HG03469 (cell line): ENCODE results near the gene CRTAC1.

Experiments used
- ATAC-seq: cut with Tn5 transposase; IDR thresholded peaks from one replicate; pipeline ENCODE4 v1.9.1; 2021; ENCODE audit warnings: mild to moderate bottlenecking, moderate library complexity, moderate number of reproducible peaks; ENCODE audit not compliant: unreplicated experiment

Gene CRTAC1

GRCh38 chr10:98030991-98031431, 590 bp upstream of the CRTAC1 start:
- ATAC-seq: no peak

- no peak for ATAC-seq
Observed at GRCh38 chr10:98029149-98030092, 1.0 kb downstream of the CRTAC1 start.

- ATAC-seq: no peak
Observed at GRCh38 chr10:98028168-98028770, 2.2 kb downstream of the CRTAC1 start.

- ATAC-seq: no peak
Observed at GRCh38 chr10:98023024-98023423, 7.4 kb downstream of the CRTAC1 start.

GRCh38 chr10:98020784-98021183, 9.6 kb downstream of the CRTAC1 start:
- no peak for ATAC-seq

GRCh38 chr10:98020254-98020653, 10.2 kb downstream of the CRTAC1 start:
- no peak for ATAC-seq

GRCh38 chr10:98019784-98020183, 10.6 kb downstream of the CRTAC1 start:
- no peak for ATAC-seq

GRCh38 chr10:98016772-98017475, 13.5 kb downstream of the CRTAC1 start:
- ATAC-seq: no peak

- no peak for ATAC-seq
Observed at GRCh38 chr10:98013776-98014175, 16.6 kb downstream of the CRTAC1 start.

- no peak for ATAC-seq
Observed at GRCh38 chr10:98013122-98013521, 17.3 kb downstream of the CRTAC1 start.

- ATAC-seq: no peak
Observed at GRCh38 chr10:98012644-98013043, 17.8 kb downstream of the CRTAC1 start.

GRCh38 chr10:98010939-98011685, 19.3 kb downstream of the CRTAC1 start:
- no peak for ATAC-seq

GRCh38 chr10:98006266-98006665, 24.2 kb downstream of the CRTAC1 start:
- ATAC-seq: no peak

- ATAC-seq: no peak
Observed at GRCh38 chr10:98001736-98002135, 28.7 kb downstream of the CRTAC1 start.

GRCh38 chr10:98000346-98000745, 30.1 kb downstream of the CRTAC1 start:
- no peak for ATAC-seq

- ATAC-seq: no peak
Observed at GRCh38 chr10:97999923-98000248, 30.5 kb downstream of the CRTAC1 start.

GRCh38 chr10:97999066-97999922, 31.1 kb downstream of the CRTAC1 start:
- no peak for ATAC-seq

GRCh38 chr10:97991871-97992270, 38.5 kb downstream of the CRTAC1 start:
- ATAC-seq: no peak

GRCh38 chr10:97981816-97982215, 48.6 kb downstream of the CRTAC1 start:
- no peak for ATAC-seq

GRCh38 chr10:97977673-97978072, 52.7 kb downstream of the CRTAC1 start:
- ATAC-seq: no peak
